Thoracic aorta (tissue), 2 donors: Measurements from ENCODE around the gene RBM14. TPM values are rescaled to one million over a fixed set of nuclear protein-coding genes. Genes with fewer than 3 reads are reported as not detected.
"Not testable (repeated sequence)": the region's sequence is repeated elsewhere in the genome, so short reads cannot be mapped to it uniquely, and the experiment has no call there.

Experiments used
- ATAC-seq: fragments of 150-250 bp; one replicate; pipeline ENCODE4 v1.8.0; 2017; ENCODE audit warnings: low read depth; ENCODE audit not compliant: insufficient number of reproducible peaks, low FRiP score
- DNase-seq: peaks from one replicate; pipeline ENCODE4 v3.0.0-alpha.2; 2020; ENCODE audit warnings: low spot score
- H3K27ac ChIP-seq, 2 donors: fragments of 200-600 bp; sonication (generic); 1 replicate in 1 of 2; 2 replicates in 1 of 2; pipeline ENCODE4 v1.5.1; 2016; ENCODE audit warnings: mild to moderate bottlenecking in 2 of 2, moderate library complexity in 2 of 2
- H3K27me3 ChIP-seq: fragments of 200-600 bp; sonication (generic); replicated peaks from 2 replicates; pipeline ENCODE4 v1.6.0; 2016; ENCODE audit warnings: mild to moderate bottlenecking; ENCODE audit not compliant: insufficient read depth
- H3K36me3 ChIP-seq: fragments of 200-600 bp; sonication (generic); one replicate; pipeline ENCODE4 v1.5.1; 2016
- H3K4me1 ChIP-seq, 2 donors: fragments of 200-600 bp; sonication (generic); 1 replicate in 1 of 2; 2 replicates in 1 of 2; pipeline versions ENCODE4 v1.5.1 to v1.6.0; 2016; ENCODE audit warnings: low read depth in 2 of 2, mild to moderate bottlenecking in 1 of 2; ENCODE audit not compliant: control insufficient read depth in 1 of 2
- H3K4me3 ChIP-seq: fragments of 200-600 bp; sonication (generic); 2 replicates; pipeline ENCODE4 v1.5.1; 2016; ENCODE audit warnings: mild to moderate bottlenecking
- H3K9me3 ChIP-seq: fragments of 200-600 bp; sonication (generic); 2 replicates; pipeline ENCODE4 v1.5.1; 2016
- CTCF ChIP-seq: fragments of 200-600 bp; sonication (generic); IDR thresholded peaks from one replicate; pipeline ENCODE4 v1.5.1; 2019; ENCODE audit warnings: antibody characterized with exemption
- total RNA-seq, 2 donors: library from RNA; depleted of rRNA; stranded (reverse); fragments of >200 nt; gene quantifications; one replicate each; pipeline versions ENCODE4 v1.1.0 to v1.2.3, GENCODE V29; 2016

The RBM14 gene
- total RNA-seq, 2 donors from 2014 or later: 72.7 to 99.8 TPM

- Histone ChIP-seq H3K4me3 (no peak overlapping the region), H3K27ac (no peak overlapping the region), H3K4me1 (no peaks in the 10 kb centered on the region), H3K9me3 (peaks cover 6% of the 10 kb centered on the region), H3K27me3 (no peaks in the 10 kb centered on the region), H3K36me3 (no peaks in the 10 kb centered on the region)
- ATAC-seq: no peak
- no peak for TF ChIP-seq CTCF
- no peak for DNase-seq
Measured at GRCh38 chr11:66586136-66586535, 30.3 kb upstream of the RBM14 start.

- H3K27ac ChIP-seq, DNase-seq, H3K4me3 ChIP-seq, H3K36me3 ChIP-seq, ATAC-seq, H3K9me3 ChIP-seq, H3K27me3 ChIP-seq: not testable (repeated sequence)
- H3K4me1 ChIP-seq: peaks cover 7 to 16% of the 10 kb centered on the region in 2 donors
Measured at GRCh38 chr11:66589315-66589714, 27.1 kb upstream of the RBM14 start.

DNA sequence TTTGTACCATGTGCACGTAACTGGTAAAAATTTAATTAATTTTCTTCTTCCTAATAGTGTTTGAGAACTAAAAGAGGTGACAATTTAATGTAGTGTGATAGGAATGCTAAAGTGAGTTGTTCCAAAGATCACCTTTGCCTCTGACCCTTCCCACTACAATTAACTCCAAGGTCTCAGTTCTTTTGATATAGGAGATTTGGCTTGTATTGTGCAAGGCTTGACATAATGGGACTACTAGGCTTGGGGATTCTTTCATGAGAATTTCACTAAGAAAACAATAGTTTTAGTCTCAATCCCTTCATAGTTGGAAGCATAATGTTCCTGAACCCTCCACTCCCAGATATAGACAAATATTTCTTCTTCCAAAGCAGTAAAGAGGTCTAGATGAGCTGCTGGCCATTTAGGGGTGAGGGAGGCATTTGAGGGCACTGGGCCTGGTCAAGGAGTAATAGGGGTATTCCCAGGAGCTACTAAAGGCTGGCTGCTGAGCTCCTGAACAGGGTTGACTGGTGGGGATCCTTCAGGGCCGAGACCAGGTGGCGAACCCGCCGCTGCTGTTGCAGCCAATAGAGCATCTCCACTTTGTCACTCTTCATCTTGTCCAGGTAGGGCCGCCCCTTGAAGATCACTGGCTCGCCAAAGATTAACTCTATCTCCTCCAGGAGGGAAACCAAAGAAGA lies 26.3 kb upstream of the RBM14 start:
- no peak overlapping the region for H3K4me3 ChIP-seq
- TF ChIP-seq CTCF: no peak
- H3K27ac ChIP-seq: no peak overlapping the region
- no peaks in the 10 kb centered on the region for H3K9me3 ChIP-seq
- no peaks in the 10 kb centered on the region for H3K36me3 ChIP-seq
- peaks cover 7 to 25% of the 10 kb centered on the region in 2 donors for H3K4me1 ChIP-seq
- no peaks in the 10 kb centered on the region for H3K27me3 ChIP-seq
- DNase-seq (no peak), ATAC-seq (no peak)

DNA sequence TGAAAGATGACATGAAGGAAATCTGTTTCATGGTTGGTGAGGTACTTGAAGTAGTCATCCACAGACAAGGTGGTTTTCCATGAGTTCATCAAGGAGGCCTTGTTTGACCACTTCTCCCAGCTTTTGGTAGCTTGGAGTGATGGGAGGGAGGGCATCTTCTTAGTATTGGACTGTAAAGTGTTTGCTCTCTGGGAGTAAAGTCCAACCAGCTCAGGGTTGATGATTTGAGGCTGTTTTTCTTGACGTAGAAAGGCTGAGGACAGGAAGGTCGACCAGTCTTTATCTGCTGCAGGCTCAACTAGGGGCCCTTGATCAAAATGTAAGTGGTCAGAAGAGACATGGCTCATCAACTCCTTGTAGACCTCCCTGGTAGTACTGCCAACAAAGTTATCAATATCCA lies 25.3 kb upstream of the RBM14 start:
- Histone ChIP-seq H3K27ac (no peak overlapping the region), H3K36me3 (no peaks in the 10 kb centered on the region), H3K9me3 (no peaks in the 10 kb centered on the region), H3K4me1 (peaks cover 12 to 33% of the 10 kb centered on the region in 2 donors), H3K27me3 (no peaks in the 10 kb centered on the region), H3K4me3 (no peak overlapping the region)
- ATAC-seq (no peak), DNase-seq (no peak)
- TF ChIP-seq CTCF: no peak

- Histone ChIP-seq H3K27ac (peak within 1 kb of the TSS; percentile 65 to 78), H3K27me3 (no peaks in the 10 kb centered on the region), H3K4me3 (peak within 1 kb of the TSS; percentile 88), H3K4me1 (peaks cover 12 to 33% of the 10 kb centered on the region in 2 donors), H3K36me3 (no peaks in the 10 kb centered on the region), H3K9me3 (no peaks in the 10 kb centered on the region)
- ATAC-seq (peak; percentile 89), DNase-seq (peak; percentile 96)
- peak; percentile 69 for TF ChIP-seq CTCF
Measured at GRCh38 chr11:66592457-66593302, 23.8 kb upstream of the RBM14 start, which contains the start of the genes CCDC87 and CCS. TSS of gene CCDC87 (minus strand) at chr11:66593063. CDS start at chr11:66593015, 48 bp downstream. TSS of gene CCS (plus strand) at chr11:66593185. CDS start at chr11:66593262, 77 bp downstream.
